NCI-H1436 treated with DMSO at 0.1 percent for 48 hours (cell line): ENCODE data around the gene TM6SF1.

Experiments used
- DNase-seq: peaks from one replicate; lab custom pipeline; 2025; lab: John Stamatoyannopoulos, UW

The TM6SF1 gene

DNA sequence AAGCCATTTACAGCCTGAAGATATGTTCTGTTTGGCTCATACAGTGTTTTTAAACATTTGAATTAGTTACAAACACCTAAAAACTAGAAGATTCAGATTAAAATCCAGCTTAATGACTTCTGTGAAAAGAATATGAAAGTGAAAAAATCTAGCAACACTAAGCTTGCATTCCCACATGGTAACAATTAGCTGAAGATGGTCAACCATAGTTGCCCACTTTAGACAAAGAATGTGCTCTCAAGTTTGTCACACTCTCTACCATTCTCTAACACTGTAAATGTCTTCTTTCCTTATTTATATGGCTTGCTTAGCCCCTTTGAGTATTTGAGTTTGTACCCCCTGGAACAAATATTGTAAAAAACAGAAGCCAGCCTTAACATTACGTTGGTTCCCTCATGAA is 67.4 kb downstream of the TM6SF1 start:
- no peak for DNase-seq

- DNase-seq: no peak
Observed at GRCh38 chr15:83178390-83178789, 70.9 kb downstream of the TM6SF1 start.

GRCh38 chr15:83178869-83179325 is 71.5 kb downstream of the TM6SF1 start:
- DNase-seq: no peak

DNA sequence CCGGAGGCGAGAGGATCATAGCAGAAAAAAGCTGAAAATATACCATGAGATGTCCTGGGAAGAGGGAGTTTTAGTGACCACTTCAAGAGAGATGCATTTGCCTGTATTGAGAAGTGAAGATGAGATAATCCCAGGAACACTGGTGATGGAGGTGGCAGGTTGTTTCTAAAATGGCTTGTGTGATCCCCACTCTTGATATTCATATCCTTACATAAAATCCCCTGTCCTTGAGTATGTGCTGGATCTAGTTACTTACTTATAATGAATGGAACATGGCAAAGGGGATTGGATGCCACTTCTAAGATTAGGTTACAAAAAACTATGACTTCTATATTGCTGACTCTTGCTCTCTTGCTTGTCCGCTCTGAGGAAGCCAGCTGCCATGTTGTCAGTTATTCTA is 78.1 kb downstream of the TM6SF1 start:
- DNase-seq: no peak
